Loucy (cell line): ENCODE data around the gene MOXD1.

Experiments used
- H2AFZ ChIP-seq: fragments of 200-600 bp; sonication (generic); 2 replicates; pipeline ENCODE4 v1.6.0; 2016; ENCODE audit warnings: antibody characterized with exemption, mild to moderate bottlenecking, low read length, moderate library complexity
- H3F3A ChIP-seq: fragments of 200-600 bp; 2 replicates; pipeline ENCODE4 v1.6.0; 2016; ENCODE audit warnings: antibody characterized with exemption, low read depth, mild to moderate bottlenecking
- H3K27me3 ChIP-seq: fragments of 200-600 bp; sonication (generic); 2 replicates; pipeline ENCODE4 v1.6.1; 2014; ENCODE audit warnings: low read length, mild to moderate bottlenecking; ENCODE audit not compliant: insufficient read depth, poor library complexity, severe bottlenecking
- H3K36me3 ChIP-seq: fragments of 200-600 bp; sonication (generic); 2 replicates; pipeline ENCODE4 v1.6.1; 2016; ENCODE audit warnings: low read length; ENCODE audit not compliant: insufficient read depth
- H3K4me1 ChIP-seq: fragments of 200-600 bp; sonication (generic); 2 replicates; pipeline ENCODE4 v1.5.1; 2014; ENCODE audit warnings: low read length, mild to moderate bottlenecking; ENCODE audit not compliant: insufficient read depth, poor library complexity, severe bottlenecking
- H3K4me2 ChIP-seq: fragments of 200-600 bp; sonication (generic); 2 replicates; pipeline ENCODE4 v1.6.0; 2014; ENCODE audit warnings: antibody characterized with exemption, low read length, low read depth, mild to moderate bottlenecking; ENCODE audit not compliant: poor library complexity, severe bottlenecking
- H3K4me3 ChIP-seq: fragments of 200-600 bp; sonication (generic); 2 replicates; pipeline ENCODE4 v1.5.1; 2014; ENCODE audit warnings: low read length, mild to moderate bottlenecking, mixed read lengths; ENCODE audit not compliant: poor library complexity, severe bottlenecking
- H3K79me2 ChIP-seq: fragments of 200-600 bp; sonication (generic); 2 replicates; pipeline ENCODE4 v1.6.1; 2014; ENCODE audit warnings: low read length; ENCODE audit not compliant: insufficient read depth
- H3K9ac ChIP-seq: fragments of 200-600 bp; sonication (generic); 2 replicates; pipeline ENCODE4 v1.6.0; 2014; ENCODE audit warnings: mild to moderate bottlenecking, low read depth, low read length, moderate library complexity; ENCODE audit not compliant: poor library complexity, severe bottlenecking
- H3K9me2 ChIP-seq: fragments of 200-600 bp; sonication (generic); replicated peaks from 2 replicates; pipeline ENCODE4 v1.6.1; 2016; ENCODE audit warnings: low read depth, low read length, mixed read lengths
- H3K9me3 ChIP-seq: fragments of 200-600 bp; sonication (generic); 2 replicates; pipeline ENCODE4 v1.6.1; 2014; ENCODE audit warnings: mild to moderate bottlenecking, antibody characterized with exemption, low read length, low read depth; ENCODE audit not compliant: insufficient read depth
- H4K20me1 ChIP-seq: fragments of 200-600 bp; sonication (generic); 2 replicates; pipeline ENCODE4 v1.6.0; 2014; ENCODE audit warnings: antibody characterized with exemption, low read length, mild to moderate bottlenecking; ENCODE audit not compliant: insufficient read depth, poor library complexity, severe bottlenecking
- EZH2phosphoT487 ChIP-seq: fragments of 200-600 bp; IDR thresholded peaks from 2 replicates; pipeline ENCODE4 v1.6.1; 2018; ENCODE audit warnings: antibody characterized with exemption, mild to moderate bottlenecking, moderate library complexity, borderline replicate concordance
- TF ChIP-seq, protein P1 (sequence below): fragments of 200-600 bp; sonication (generic); conservative IDR thresholded peaks from 2 replicates; pipeline ENCODE4 v1.5.1; 2014; ENCODE audit warnings: mild to moderate bottlenecking, antibody characterized with exemption, low read length

The MOXD1 gene

DNA sequence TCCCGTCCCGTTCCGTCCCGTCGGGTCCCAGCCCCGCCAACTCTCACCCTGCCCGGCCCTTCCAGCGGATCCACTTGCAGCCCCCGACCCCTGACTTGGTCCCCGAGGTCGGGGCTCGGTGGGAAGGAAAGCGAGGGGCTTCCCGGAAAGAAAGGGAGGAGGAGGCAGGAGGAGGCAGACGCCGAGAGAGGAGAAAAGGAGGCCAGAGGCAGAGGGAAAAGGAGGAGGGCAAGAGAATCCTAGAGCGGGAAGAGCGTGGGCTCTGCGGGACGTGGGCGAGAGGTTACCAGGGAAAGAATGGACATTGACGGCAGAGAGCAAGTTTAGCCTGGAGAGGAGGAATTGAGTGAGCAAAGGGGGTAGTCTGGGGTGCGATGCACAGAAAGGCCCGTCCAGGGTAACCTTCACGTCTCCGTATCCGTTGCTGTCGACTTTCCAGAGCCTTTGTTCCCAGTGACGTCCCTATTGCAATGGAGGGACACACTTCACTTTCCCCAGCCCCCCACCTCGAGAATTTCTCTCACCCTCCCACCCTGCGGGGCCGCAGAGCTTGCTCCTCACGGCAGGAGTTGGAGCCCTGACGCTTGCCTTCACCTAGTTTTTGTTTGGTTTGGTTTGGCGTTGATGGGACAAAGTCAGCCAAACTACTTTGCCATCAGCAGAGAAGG, 477 bp upstream of the MOXD1 start:
- H3K9me2 ChIP-seq, result no peaks in the 10 kb centered on the region
- H3K79me2 ChIP-seq, result no peaks in the 10 kb centered on the region
- no peaks in the 10 kb centered on the region for H3K9me3 ChIP-seq
- no peaks in the 10 kb centered on the region for H4K20me1 ChIP-seq
- H3F3A ChIP-seq, result no peaks in the 10 kb centered on the region
- TF ChIP-seq, protein P1, sequence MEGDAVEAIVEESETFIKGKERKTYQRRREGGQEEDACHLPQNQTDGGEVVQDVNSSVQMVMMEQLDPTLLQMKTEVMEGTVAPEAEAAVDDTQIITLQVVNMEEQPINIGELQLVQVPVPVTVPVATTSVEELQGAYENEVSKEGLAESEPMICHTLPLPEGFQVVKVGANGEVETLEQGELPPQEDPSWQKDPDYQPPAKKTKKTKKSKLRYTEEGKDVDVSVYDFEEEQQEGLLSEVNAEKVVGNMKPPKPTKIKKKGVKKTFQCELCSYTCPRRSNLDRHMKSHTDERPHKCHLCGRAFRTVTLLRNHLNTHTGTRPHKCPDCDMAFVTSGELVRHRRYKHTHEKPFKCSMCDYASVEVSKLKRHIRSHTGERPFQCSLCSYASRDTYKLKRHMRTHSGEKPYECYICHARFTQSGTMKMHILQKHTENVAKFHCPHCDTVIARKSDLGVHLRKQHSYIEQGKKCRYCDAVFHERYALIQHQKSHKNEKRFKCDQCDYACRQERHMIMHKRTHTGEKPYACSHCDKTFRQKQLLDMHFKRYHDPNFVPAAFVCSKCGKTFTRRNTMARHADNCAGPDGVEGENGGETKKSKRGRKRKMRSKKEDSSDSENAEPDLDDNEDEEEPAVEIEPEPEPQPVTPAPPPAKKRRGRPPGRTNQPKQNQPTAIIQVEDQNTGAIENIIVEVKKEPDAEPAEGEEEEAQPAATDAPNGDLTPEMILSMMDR, result no peak
- no peak for TF ChIP-seq EZH2phosphoT487
- H3K4me2 ChIP-seq, result no peak overlapping the region
- H3K27me3 ChIP-seq, result no peaks in the 10 kb centered on the region
- no peak overlapping the region for H3K4me3 ChIP-seq
- H2AFZ ChIP-seq, result no peak overlapping the region
- H3K9ac ChIP-seq, result no peak overlapping the region
- no peaks in the 10 kb centered on the region for H3K36me3 ChIP-seq
- no peaks in the 10 kb centered on the region for H3K4me1 ChIP-seq

DNA sequence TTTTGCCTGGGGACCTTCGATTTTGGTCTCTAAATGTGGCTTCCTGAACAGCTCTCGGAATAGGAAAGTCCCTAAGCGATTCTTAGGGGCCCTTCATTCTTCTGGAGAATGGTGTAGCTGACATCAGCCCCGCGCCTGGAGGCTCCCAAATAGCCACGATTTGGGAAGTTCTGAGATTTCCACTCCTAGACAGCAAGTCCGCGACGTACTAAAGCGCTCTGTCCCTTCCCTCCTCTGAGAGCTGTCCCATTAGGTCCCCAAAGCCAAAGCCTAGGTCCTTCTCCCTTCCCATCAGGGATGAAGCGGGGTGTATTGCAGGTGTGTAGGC, 756 bp downstream of the MOXD1 start:
- no peaks in the 10 kb centered on the region for H4K20me1 ChIP-seq
- H3K9ac ChIP-seq, result no peak overlapping the region
- no peaks in the 10 kb centered on the region for H3F3A ChIP-seq
- H2AFZ ChIP-seq, result no peak overlapping the region
- H3K9me2 ChIP-seq, result no peaks in the 10 kb centered on the region
- no peaks in the 10 kb centered on the region for H3K27me3 ChIP-seq
- TF ChIP-seq EZH2phosphoT487, result no peak
- TF ChIP-seq, protein P1, result no peak
- H3K4me2 ChIP-seq, result no peak overlapping the region
- H3K4me1 ChIP-seq, result no peaks in the 10 kb centered on the region
- no peaks in the 10 kb centered on the region for H3K9me3 ChIP-seq
- no peaks in the 10 kb centered on the region for H3K36me3 ChIP-seq
- no peaks in the 10 kb centered on the region for H3K79me2 ChIP-seq
- H3K4me3 ChIP-seq, result no peak overlapping the region

GRCh38 chr6:132399376-132400074, 1.8 kb downstream of the MOXD1 start:
- H3K9me2 ChIP-seq, result no peaks in the 10 kb centered on the region
- H3K4me1 ChIP-seq, result no peaks in the 10 kb centered on the region
- no peak overlapping the region for H3K4me2 ChIP-seq
- H3K36me3 ChIP-seq, result no peaks in the 10 kb centered on the region
- H3F3A ChIP-seq, result no peaks in the 10 kb centered on the region
- H3K27me3 ChIP-seq, result no peaks in the 10 kb centered on the region
- H3K79me2 ChIP-seq, result no peaks in the 10 kb centered on the region
- TF ChIP-seq, protein P1, result no peak
- TF ChIP-seq EZH2phosphoT487, result no peak
- H4K20me1 ChIP-seq, result no peaks in the 10 kb centered on the region
- no peak overlapping the region for H2AFZ ChIP-seq
- H3K9ac ChIP-seq, result no peak overlapping the region
- H3K4me3 ChIP-seq, result no peak overlapping the region
- no peaks in the 10 kb centered on the region for H3K9me3 ChIP-seq
